Natural killer cell (primary cell): ENCODE data around the gene PDCD7. TPM values are rescaled to one million over a fixed set of nuclear protein-coding genes. Genes with fewer than 3 reads are reported as not detected.

ENCODE experiments used
- ATAC-seq, 3 donors: fragments of 150-1000 bp in 2 of 3; fragments of 200-7000 bp in 1 of 3; cut with Tn5 transposase; 1 replicate in 1 of 3; 2 replicates in 2 of 3; pipeline ENCODE4 v1.10.0; 2021; ENCODE audit warnings: mild to moderate bottlenecking in 2 of 3, moderate library complexity in 2 of 3
- DNase-seq, 2 donors: peaks; one replicate each; pipeline versions ENCODE4 v3.0.0 to v3.0.0-alpha.2; 2013 to 2021; ENCODE audit warnings: mixed read lengths in 1 of 2
- H3K27ac ChIP-seq: one replicate; pipeline ENCODE4 v1.5.1; 2013; ENCODE audit warnings: mild to moderate bottlenecking, low read length
- H3K27me3 ChIP-seq: one replicate; pipeline ENCODE4 v1.6.1; 2013; ENCODE audit warnings: low read length; ENCODE audit not compliant: control insufficient read depth, insufficient read depth
- H3K36me3 ChIP-seq: one replicate; pipeline ENCODE4 v1.6.1; 2013; ENCODE audit warnings: low read length; ENCODE audit not compliant: control insufficient read depth, insufficient read depth
- H3K4me1 ChIP-seq: one replicate; pipeline ENCODE4 v1.6.1; 2013; ENCODE audit warnings: low read length; ENCODE audit not compliant: control insufficient read depth, insufficient read depth
- H3K4me3 ChIP-seq: one replicate; pipeline ENCODE4 v1.5.1; 2013; ENCODE audit warnings: low read length
- H3K9me3 ChIP-seq: one replicate; pipeline ENCODE4 v1.6.1; 2013; ENCODE audit warnings: low read length; ENCODE audit not compliant: control insufficient read depth, insufficient read depth
- H3K27ac Mint-ChIP-seq, 2 donors: one replicate each; pipeline ENCODE4 v1.8.0; 2022; ENCODE audit warnings: mild to moderate bottlenecking in 2 of 2, mixed read lengths in 2 of 2, moderate library complexity in 1 of 2
- H3K27me3 Mint-ChIP-seq, 2 donors: one replicate each; pipeline ENCODE4 v1.8.0; 2022; ENCODE audit warnings: low read depth in 2 of 2, mixed read lengths in 2 of 2
- H3K36me3 Mint-ChIP-seq: one replicate; pipeline ENCODE4 v1.8.0; 2022; ENCODE audit warnings: mixed read lengths
- H3K4me1 Mint-ChIP-seq, 2 donors: one replicate each; pipeline ENCODE4 v1.8.0; 2022; ENCODE audit warnings: mixed read lengths in 2 of 2
- H3K4me3 Mint-ChIP-seq: one replicate; pipeline ENCODE4 v1.8.0; 2022; ENCODE audit warnings: mild to moderate bottlenecking, moderate library complexity, mixed read lengths
- H3K9me3 Mint-ChIP-seq, 2 donors: one replicate each; pipeline ENCODE4 v1.8.0; 2022; ENCODE audit warnings: mixed read lengths in 2 of 2
- WGBS: methylation state at CpG from one replicate; pipeline ENCODE4 v1.1.7; 2013; ENCODE audit warnings: missing lambda C conversion rate; ENCODE audit not compliant: insufficient coverage; 5-methylcytosine and 5-hydroxymethylcytosine counted together
- intact Hi-C: fragments of 100-400 bp; cut with micrococcal nuclease; formaldehyde crosslinking; loops from one replicate; pipeline ENCODE4 v1.14.2; 2022
- total RNA-seq, 4 donors: library from RNA; stranded (reverse); fragments of 120-200 nt in 1 of 4; gene quantifications; one replicate each; pipeline versions ENCODE4 v1.2.3 to v1.2.4, GENCODE V29; 2013 to 2022
- TF ChIP-seq, protein P1 (sequence below): fragments of 200-600 bp; IDR thresholded peaks from one replicate; pipeline ENCODE4 v1.8.0; 2022; ENCODE audit warnings: antibody characterized with exemption

PDCD7 gene
- total RNA-seq, 3 donors from 2014 or later (not counting 1 experiment from before 2014, with no cell fraction given), result 19.1 to 33.9 (median 26.7) TPM

DNA sequence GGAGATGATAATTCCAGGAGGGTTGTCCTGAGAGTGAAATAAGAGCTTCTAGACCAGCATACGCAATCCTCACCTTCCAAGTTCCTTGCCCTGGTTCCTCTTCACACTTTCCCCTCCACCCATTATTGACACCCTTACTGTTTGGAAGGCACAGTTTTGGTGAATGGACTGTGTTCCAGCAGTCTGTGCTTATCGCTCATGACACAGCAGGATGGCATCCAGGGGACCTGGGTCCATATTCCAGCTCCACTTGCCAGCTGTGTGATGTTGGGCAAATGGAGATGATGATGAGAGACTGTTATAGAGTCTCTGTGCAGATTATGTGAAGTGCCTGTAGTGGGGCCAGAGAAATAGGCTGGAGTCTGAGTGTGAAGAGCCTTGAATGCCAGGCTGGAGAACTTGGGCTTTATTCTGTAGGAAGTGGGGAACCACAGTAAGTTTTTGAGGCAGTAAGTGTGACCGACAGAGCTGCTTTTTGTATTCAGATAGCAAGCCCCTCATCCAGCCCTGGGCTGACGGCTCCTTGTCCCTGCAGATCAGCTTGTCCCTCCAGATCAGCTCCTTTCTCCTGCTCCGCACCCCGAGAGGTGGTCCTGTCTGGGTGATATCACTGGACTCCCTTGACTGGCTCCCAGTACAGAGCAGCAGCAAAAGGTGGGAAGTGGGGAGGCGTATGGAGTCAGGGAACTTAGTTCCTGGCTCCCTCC is 49.0 kb downstream of the PDCD7 start:
- ATAC-seq (no peak), DNase-seq (no peak)
- H3K27ac Mint-ChIP-seq, result no peak overlapping the region
- H3K4me3 ChIP-seq, result no peak overlapping the region
- H3K27ac ChIP-seq, result no peak overlapping the region
- H3K36me3 Mint-ChIP-seq, result no peaks in the 10 kb centered on the region
- H3K4me1 Mint-ChIP-seq, result peaks cover 11 to 19% of the 10 kb centered on the region in 2 donors
- H3K27me3 ChIP-seq, result peaks cover 6% of the 10 kb centered on the region
- H3K9me3 Mint-ChIP-seq, result no peaks in the 10 kb centered on the region
- TF ChIP-seq, protein P1, sequence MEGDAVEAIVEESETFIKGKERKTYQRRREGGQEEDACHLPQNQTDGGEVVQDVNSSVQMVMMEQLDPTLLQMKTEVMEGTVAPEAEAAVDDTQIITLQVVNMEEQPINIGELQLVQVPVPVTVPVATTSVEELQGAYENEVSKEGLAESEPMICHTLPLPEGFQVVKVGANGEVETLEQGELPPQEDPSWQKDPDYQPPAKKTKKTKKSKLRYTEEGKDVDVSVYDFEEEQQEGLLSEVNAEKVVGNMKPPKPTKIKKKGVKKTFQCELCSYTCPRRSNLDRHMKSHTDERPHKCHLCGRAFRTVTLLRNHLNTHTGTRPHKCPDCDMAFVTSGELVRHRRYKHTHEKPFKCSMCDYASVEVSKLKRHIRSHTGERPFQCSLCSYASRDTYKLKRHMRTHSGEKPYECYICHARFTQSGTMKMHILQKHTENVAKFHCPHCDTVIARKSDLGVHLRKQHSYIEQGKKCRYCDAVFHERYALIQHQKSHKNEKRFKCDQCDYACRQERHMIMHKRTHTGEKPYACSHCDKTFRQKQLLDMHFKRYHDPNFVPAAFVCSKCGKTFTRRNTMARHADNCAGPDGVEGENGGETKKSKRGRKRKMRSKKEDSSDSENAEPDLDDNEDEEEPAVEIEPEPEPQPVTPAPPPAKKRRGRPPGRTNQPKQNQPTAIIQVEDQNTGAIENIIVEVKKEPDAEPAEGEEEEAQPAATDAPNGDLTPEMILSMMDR, result no peak
- no peaks in the 10 kb centered on the region for H3K9me3 ChIP-seq
- intact Hi-C loops, result no loop called here
- no peak overlapping the region for H3K4me3 Mint-ChIP-seq
- H3K36me3 ChIP-seq, result no peaks in the 10 kb centered on the region
- 76% methylated on average over 6 of the region's 7 CpGs for WGBS
- peaks cover 7% of the 10 kb centered on the region for H3K4me1 ChIP-seq
- H3K27me3 Mint-ChIP-seq, result peaks cover 26 to 38% of the 10 kb centered on the region in 2 donors

DNA sequence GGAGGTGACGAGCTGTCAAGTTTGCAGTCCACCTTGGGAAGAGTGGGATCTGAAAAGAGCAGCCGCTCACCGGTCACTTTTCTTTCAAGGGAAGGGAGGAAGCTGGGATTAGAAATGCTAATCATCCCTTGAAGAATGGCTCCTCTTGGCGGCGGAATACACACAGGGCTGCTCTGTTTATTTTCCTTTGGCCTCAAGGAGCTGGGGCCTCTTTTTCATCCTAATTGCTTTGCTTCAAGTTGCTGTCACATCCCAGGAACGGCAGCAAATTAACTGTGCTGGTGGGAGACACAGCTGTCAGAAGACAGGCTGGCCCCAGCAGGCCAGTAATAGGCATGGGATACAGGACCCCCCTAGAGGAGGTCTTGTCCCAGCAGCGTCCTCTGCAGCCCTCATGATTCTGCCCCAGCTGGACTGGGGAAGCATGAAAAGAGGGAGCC is 50.3 kb downstream of the PDCD7 start:
- no peak overlapping the region for H3K27ac ChIP-seq
- peaks cover 8% of the 10 kb centered on the region for H3K27me3 ChIP-seq
- intact Hi-C loops, result no loop called here
- Mint-ChIP-seq H3K4me3 (no peak overlapping the region), H3K36me3 (no peaks in the 10 kb centered on the region), H3K4me1 (peaks cover 12 to 19% of the 10 kb centered on the region in 2 donors), H3K27me3 (peaks cover 35 to 49% of the 10 kb centered on the region in 2 donors), H3K27ac (no peak overlapping the region), H3K9me3 (no peaks in the 10 kb centered on the region)
- H3K9me3 ChIP-seq, result no peaks in the 10 kb centered on the region
- no peak overlapping the region for H3K4me3 ChIP-seq
- no peak for ATAC-seq
- DNase-seq, result no peak
- TF ChIP-seq, protein P1, result no peak
- WGBS, result 89% methylated on average over 7 of the region's 7 CpGs
- peaks cover 7% of the 10 kb centered on the region for H3K4me1 ChIP-seq
- no peaks in the 10 kb centered on the region for H3K36me3 ChIP-seq

DNA sequence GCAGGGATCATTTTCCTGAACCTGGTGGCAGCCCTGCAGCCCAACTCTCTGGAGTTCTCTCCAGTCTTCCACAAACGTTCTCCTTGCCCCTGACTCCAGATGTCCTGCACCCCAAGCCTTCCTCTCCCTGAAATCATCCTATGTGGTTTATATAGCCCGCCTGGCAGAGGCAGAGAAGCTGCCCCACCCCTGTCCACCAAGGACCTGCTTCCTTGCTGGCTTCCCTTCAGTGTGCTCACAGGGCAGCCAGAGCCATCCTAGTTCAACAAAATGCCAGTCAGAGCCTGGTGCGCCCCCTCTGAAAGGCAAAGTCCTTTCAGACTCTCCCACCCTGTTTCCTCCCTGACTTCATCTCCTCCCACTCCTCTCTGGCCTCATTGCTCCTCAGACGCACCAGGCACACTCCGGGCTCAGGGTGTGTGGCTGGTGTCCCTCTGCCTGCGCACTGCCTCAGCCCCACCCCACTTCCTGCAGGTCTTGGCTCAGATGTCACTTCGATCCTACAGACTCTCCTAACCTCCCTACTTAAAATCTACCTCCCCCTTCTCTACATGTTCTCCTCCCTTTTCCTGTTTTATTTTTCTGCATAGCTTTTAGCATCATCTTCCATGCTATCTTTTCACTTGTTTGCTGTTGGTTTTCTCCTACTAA is 51.2 kb downstream of the PDCD7 start:
- TF ChIP-seq, protein P1, result no peak
- peaks cover 14% of the 10 kb centered on the region for H3K27me3 ChIP-seq
- Mint-ChIP-seq H3K4me1 (peaks cover 19 to 25% of the 10 kb centered on the region in 2 donors), H3K27ac (no peak overlapping the region), H3K9me3 (no peaks in the 10 kb centered on the region), H3K36me3 (no peaks in the 10 kb centered on the region), H3K27me3 (peaks cover 43 to 56% of the 10 kb centered on the region in 2 donors), H3K4me3 (no peak overlapping the region)
- intact Hi-C loops, result no loop called here
- H3K4me3 ChIP-seq, result no peak overlapping the region
- ATAC-seq (peak in 1 of 3 donors; percentile 62), DNase-seq (peak in 1 of 2 donors; percentile 40)
- no peaks in the 10 kb centered on the region for H3K9me3 ChIP-seq
- peaks cover 11% of the 10 kb centered on the region for H3K4me1 ChIP-seq
- H3K27ac ChIP-seq, result no peak overlapping the region
- 7% methylated on average over 7 of the region's 7 CpGs for WGBS
- no peaks in the 10 kb centered on the region for H3K36me3 ChIP-seq
